HG02623 (cell line): ENCODE data around the gene MUC5B.
"Not testable (repeated sequence)": the region's sequence is repeated elsewhere in the genome, so short reads cannot be mapped to it uniquely, and the experiment has no call there.

Experiments used
- ATAC-seq: cut with Tn5 transposase; IDR thresholded peaks from one replicate; pipeline ENCODE4 v1.9.1; 2021; ENCODE audit warnings: moderate library complexity; ENCODE audit not compliant: unreplicated experiment

MUC5B gene

GRCh38 chr11:1261241-1262071, 38.6 kb downstream of the MUC5B start:
- no peak for ATAC-seq

GRCh38 chr11:1262172-1263006, 39.5 kb downstream of the MUC5B start:
- no peak for ATAC-seq

DNA sequence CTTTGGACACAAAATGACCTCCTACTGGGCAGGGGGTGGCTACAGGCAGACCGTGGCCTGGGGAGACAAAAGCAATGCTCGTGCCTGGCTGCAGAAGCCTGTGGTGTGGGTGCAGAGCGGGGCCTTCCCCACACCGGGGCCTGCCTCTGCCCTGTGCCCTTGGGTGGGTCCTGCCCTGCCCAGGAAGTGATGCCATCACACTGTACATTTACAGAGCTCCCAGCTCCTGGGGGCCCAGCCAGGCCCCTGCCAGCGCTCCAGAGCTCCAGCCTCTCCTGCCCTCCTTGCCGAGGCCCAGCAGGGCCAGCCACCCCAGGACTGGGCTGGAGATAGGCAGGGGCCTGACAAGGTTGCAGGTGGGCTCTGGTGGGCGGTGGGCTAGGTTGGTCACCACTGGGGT, 40.1 kb downstream of the MUC5B start:
- no peak for ATAC-seq

DNA sequence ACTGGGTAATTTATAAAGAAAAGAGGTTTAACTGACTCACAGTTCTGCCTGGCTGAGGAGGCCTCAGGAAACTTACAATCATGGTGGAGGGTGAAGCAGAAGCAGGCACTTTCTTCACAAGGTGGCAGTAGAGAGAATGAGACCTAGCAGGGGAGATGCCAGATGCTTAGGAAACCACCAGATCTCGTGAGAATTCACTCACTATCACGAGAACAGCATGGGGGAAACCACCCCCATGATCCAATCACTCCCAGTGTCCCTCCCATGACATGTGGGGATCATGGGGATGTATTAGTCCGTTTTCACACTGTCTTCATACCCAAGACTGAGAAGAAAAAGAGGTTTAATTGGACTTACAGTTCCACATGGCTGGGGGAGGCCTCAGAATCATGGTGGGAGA, 41.6 kb downstream of the MUC5B start:
- ATAC-seq = not testable (repeated sequence)

GRCh38 chr11:1265480-1265879, 42.6 kb downstream of the MUC5B start:
- ATAC-seq = not testable (repeated sequence)

DNA sequence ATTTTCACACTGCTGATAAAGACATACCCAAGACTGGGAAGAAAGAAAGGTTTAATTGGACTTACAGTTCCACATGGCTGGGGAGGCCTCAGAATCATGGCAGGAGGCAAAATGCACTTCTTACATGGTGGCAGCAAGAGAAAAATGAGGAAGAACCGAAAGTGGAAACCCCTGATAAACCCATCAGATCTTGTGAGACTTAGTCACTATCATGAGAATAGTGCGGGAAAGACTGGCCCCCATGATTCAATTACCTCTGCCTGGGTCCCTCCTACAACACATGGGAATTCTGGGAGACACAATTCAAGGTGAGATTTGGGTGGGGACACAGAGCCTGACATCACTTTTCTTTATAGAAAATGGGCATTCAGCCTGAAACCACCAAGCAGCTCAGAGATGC, 44.1 kb downstream of the MUC5B start:
- ATAC-seq = not testable (repeated sequence)

GRCh38 chr11:1267441-1268100, 44.7 kb downstream of the MUC5B start:
- ATAC-seq = no peak

DNA sequence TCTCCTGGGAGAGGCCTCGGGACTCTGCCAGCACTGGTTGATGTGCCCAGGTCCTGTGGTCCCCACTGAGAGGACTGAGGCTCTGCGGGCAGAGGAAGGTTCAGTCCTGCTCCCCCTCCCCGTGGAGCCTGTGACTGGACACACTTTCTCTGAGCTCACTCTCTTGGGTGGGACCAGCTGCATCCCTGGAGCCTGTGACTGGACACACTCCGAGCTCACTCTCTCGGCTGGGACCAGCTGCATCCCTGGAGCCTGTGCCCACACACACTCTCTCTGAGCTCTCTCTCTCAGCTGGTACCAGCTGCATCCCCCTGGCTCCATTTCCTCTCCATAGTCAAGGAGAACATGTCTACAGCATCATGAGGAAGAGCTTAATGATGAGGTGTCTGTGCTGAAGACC, 47.1 kb downstream of the MUC5B start:
- ATAC-seq = no peak

GRCh38 chr11:1270476-1270875, 47.6 kb downstream of the MUC5B start:
- ATAC-seq = no peak

GRCh38 chr11:1271002-1271401, 48.1 kb downstream of the MUC5B start:
- ATAC-seq = no peak

DNA sequence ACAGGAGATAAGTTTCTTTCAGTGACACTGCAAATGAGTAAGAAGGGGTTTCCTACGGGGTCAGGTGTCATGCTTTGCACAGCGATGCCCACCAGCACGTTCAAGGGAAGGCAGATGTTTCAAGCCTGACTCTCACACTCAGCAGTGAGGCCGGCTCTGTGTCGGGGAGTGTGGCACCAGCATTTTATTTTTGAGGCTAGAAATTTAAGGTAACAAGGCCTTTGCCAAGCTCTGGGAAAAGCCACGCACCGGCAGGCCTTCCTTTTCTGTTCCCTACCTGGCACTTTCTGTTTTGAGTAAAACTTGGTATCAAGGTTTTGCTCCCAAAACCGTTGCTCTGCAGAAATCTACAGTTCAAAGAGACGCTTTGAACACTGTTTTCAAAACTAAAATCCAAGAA, 48.5 kb downstream of the MUC5B start:
- no peak for ATAC-seq

GRCh38 chr11:1271927-1272326, 49.1 kb downstream of the MUC5B start:
- ATAC-seq = no peak

GRCh38 chr11:1272531-1272930, 49.7 kb downstream of the MUC5B start:
- ATAC-seq = no peak

DNA sequence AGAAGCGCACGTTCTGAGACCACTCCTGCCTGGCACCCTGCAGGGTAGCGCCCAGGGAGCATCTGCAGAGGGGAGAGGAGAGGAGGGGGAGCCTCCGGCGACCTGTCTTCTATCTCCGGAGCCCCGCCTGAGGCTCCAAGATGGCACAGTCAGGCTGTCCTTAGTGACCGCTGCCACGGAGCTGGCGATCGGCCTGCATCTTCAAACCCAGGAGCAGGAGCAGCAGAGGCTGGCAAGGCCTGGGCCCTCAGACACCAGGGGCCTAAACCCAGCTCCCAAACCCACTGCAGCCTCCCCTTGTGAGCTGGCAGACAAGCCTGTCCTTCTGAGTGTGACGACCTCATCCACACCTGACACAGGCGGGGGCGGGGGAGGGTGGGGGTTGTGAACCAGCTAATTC, 51.6 kb downstream of the MUC5B start:
- no peak for ATAC-seq

DNA sequence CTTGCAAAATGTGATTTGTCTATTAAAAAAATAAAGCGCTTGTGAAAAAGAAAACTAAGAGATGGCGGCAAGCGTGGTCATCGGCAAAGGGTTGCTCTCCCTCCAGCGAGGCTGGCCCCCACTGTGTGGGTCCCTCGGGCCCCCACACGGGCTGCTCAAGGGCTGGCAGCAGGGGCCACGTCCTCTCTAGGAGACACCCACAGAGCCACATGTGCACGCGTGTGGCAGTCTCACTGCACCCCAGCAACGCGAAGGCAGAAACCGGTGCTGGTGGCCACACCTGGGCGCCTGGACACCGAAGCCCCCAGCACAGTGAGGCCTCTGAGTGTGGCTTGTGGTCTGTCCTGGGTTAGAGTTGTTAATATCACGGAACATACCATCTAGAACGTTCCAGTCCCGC, 52.2 kb downstream of the MUC5B start:
- ATAC-seq = no peak

GRCh38 chr11:1276041-1276790, 53.4 kb downstream of the MUC5B start:
- no peak for ATAC-seq

DNA sequence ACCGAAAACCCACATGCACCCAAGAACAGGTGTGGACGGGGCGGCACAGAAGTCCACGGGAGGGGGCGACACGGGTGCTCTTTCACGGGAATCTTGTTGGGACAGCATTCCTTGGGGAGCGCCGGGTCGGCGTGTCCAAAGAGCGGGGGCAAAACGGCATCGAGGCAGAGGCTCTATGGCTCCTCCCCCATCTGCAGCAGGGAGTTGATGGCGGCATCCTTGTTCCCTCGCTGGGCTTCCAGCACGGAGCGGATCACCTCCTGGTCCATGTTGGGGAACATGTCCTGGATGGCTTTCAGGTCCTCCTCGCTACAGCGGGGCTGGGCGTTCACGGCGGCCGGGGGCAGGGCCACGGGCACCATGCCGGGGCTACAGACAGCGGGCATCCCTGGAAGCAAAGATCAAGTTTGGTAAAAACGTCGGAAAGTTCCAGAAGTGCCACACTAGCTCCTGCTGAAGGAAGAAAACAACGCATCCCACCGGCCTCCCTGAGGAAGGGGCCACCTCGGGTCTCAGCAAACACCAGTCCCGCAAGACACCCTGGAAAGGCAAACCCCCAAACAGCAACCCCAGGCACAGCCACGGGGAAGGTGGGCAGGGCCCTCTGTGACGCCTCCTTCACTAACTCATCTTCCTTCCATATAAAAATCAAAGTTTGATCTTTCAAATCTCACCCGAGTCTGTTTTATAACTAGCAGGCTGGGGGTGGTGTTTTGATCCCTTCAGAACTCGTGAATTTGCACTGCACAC, 54.2 kb downstream of the MUC5B start:
- no peak for ATAC-seq

GRCh38 chr11:1277936-1278512, 55.2 kb downstream of the MUC5B start:
- no peak for ATAC-seq

DNA sequence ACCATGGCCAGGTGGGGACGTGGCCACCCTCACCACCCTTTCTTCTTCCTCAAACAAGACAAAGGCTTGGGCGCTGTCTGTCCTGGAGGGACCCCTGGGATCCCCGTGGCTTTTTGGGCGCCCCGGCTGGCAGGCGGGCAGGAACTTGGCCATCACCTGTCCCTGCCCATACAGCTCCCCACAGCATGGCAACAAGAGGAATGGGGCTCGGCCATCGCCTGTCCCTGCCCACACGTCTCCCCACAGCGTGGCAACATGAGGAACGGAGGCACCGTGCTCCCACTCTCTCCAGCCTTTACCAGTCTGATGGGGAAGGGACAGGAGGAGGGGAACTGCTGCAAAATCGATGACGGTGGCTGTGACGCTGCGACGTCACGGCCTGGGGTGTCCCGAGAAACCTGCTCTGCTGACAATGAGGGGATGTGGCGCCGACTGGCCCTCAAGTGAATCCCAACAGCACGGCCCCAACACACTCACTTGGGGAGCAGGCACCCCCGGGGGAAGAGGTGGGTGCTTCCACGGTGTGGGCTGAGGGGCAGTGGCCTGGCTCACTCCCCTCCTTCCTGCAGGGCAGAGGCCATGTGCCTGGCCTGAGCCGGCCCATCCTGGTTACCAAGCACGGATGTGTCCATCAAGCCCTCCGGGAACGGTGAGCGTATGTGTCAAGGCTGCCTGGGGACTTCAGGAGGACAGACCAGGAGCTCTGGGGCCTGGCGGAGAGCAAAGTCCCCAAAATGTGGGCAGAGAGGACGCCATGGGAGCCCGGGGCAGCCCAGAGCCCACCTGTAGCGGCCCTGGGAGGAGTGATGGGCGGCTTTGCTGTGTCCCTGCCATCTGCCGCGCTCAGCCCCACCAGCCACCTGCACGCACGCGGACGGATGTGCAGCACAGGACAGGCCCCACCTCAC, 56.2 kb downstream of the MUC5B start:
- ATAC-seq = no peak
